ENCODE results near the gene MYOCOS.

- TF ChIP-seq CTCF (conservative IDR thresholded peaks at IDR 0.05 in 1 of 2, IDR thresholded peaks at IDR 0.05 in 1 of 2; ENCODE audit: low read depth in 1 of 2, low read length in 2 of 2): no peak
- TF ChIP-seq EZH2 (IDR thresholded peaks at IDR 0.05; ENCODE audit: low read length, missing control alignments): no peak
These were observed 24.8 kb upstream of the MYOCOS start for GRCh38 chr1:171597203-171597602.
